Measurements from ENCODE around the gene KCNIP2. TPM values are rescaled to one million over a fixed set of nuclear protein-coding genes. Genes with fewer than 3 reads are reported as not detected.

Gene KCNIP2
- polyA plus RNA-seq, 1 of the 3 experiments (the other 2 are of a cell fraction) = 1.0 TPM

DNA sequence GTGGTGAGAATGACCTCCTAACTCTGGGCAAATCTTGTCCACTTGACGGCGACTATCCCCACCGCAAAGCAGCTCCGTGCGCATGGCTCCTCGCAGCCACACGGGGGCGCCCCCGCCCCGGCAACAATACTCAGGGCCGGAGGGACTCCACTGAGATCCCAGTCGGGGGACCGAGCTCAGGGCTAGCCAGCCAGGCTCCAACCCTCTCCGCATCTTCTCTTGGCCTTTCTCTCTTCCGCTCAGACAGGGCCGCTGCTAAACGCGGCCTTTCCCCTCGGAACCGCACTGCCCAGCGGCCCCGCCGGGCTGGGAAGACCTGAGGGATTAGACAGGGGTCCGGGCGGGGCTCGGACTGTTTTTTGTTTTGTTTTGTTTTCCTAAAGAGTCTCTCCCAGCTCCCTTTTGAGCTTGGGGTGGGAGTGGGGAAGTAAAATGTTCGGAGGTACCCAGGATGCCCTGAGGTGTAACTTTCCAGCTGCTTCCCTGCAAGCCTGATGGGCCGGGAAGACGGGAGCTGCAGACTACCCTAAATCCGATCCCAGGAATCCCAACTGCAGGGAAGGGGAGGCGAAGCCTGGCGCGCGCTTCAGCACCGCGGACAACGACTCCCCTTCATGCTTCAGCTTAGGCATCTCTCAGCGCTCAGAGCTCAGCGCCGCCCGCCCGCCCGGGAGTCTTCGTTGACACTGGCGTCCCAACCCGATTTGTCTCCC, 2.7 kb downstream of the KCNIP2 start:
- peak overlapping the region in 1 of 2 experiments; percentile 45; a peak in 1 of 4 replicates for H3K4me3 ChIP-seq (ENCODE audit: low read depth in 2 of 2, low read length in 1 of 2)
- H3F3A ChIP-seq (replicated peaks; ENCODE audit: insufficient read depth) = peaks cover 9% of the 10 kb centered on the region
- H4K20me1 ChIP-seq (ENCODE audit: insufficient read depth) = 0 out of 2 replicates have a peak, but pooled peaks cover 4% of the 10 kb centered on the region
- H3K79me2 ChIP-seq (ENCODE audit: insufficient read depth) = peaks cover 5% of the 10 kb centered on the region; the same call in 1 of the 2 replicates
- no peaks in the 10 kb centered on the region for H3K9me3 ChIP-seq
- H2AFZ ChIP-seq (ENCODE audit: low read depth) = no peak overlapping the region
- ChIA-PET POLR2A (interaction anchor here (1.1 to 2.7 kb wide), 4 partner anchors 8 to 169 kb away, joined by 3 to 10 read pairs (median 4); partner anchors contain the start of gene OGA), CTCF (interaction anchor here (0.6 to 13.4 kb wide), 59 partner anchors 11 to 663 kb away, joined by 3 to 301 read pairs (median 5); partner anchors contain the start of genes ARMH3, HPS6, NPM3 and OGA)
- TF ChIP-seq CTCF (IDR thresholded peaks at IDR 0.05) (peak; percentile 96), EZH2phosphoT487 (IDR thresholded peaks at IDR 0.05; ENCODE audit: borderline replicate concordance, low read depth) (no peak), REST (IDR thresholded peaks at IDR 0.05; ENCODE audit: low read depth, low read length) (peak; percentile 88), MXI1 (IDR thresholded peaks at IDR 0.05; ENCODE audit: low read depth, low read length) (0 out of 2 replicates have a peak, but pooled peaks have one; percentile 18), RAD21 (IDR thresholded peaks at IDR 0.05; ENCODE audit: low read length) (peak; percentile 90), CHD2 (IDR thresholded peaks at IDR 0.05; ENCODE audit: low read length, partially characterized antibody) (no peak), SMC3 (IDR thresholded peaks at IDR 0.05; ENCODE audit: low read depth, low read length) (peak; percentile 84)
- DNase-seq = peak; percentile 93
- no peak overlapping the region for H3K9ac ChIP-seq
- peaks cover 0 to 3% of the 10 kb centered on the region in 2 experiments for H3K36me3 ChIP-seq (replicated peaks in 1 of 2; ENCODE audit: control insufficient read depth in 1 of 2, insufficient read depth in 2 of 2, low read length in 1 of 2)
- H3K9me2 ChIP-seq = no peaks in the 10 kb centered on the region
- no peak overlapping the region for H3K4me2 ChIP-seq
- peaks cover 0 to 16% of the 10 kb centered on the region in 2 experiments; a peak in 1 of 4 replicates for H3K4me1 ChIP-seq (ENCODE audit: control insufficient read depth in 1 of 2, insufficient read depth in 2 of 2, low read depth in 1 of 2, low read length in 1 of 2)
- H3K27ac ChIP-seq (ENCODE audit: low read depth in 2 of 2, low read length in 1 of 2) = no peak overlapping the region
- H3K27me3 ChIP-seq (ENCODE audit: insufficient read depth) = no peaks in the 10 kb centered on the region
- WGBS (ENCODE audit: low lambda C conversion rate) = 73% methylated on average over 39 of the region's 46 CpGs
